ENCODE measurements around the gene SLC1A7.

The SLC1A7 gene

GRCh38 chr1:53160924-53161378 lies 18.5 kb upstream of the SLC1A7 start:
- no peak for DNase-seq

GRCh38 chr1:53158900-53159299 lies 16.5 kb upstream of the SLC1A7 start:
- DNase-seq = no peak

GRCh38 chr1:53156783-53157182 lies 14.3 kb upstream of the SLC1A7 start:
- no peak for DNase-seq

- no peak for DNase-seq
Observed at GRCh38 chr1:53155945-53156344, 13.5 kb upstream of the SLC1A7 start.

GRCh38 chr1:53155534-53155933 lies 13.1 kb upstream of the SLC1A7 start:
- DNase-seq = no peak

- no peak for DNase-seq
Observed at GRCh38 chr1:53154859-53155438, 12.5 kb upstream of the SLC1A7 start.

- DNase-seq = no peak
Observed at GRCh38 chr1:53153752-53154151, 11.3 kb upstream of the SLC1A7 start.

GRCh38 chr1:53148123-53148522 lies 5.7 kb upstream of the SLC1A7 start:
- DNase-seq = no peak

GRCh38 chr1:53147174-53147573 lies 4.7 kb upstream of the SLC1A7 start:
- DNase-seq = no peak

GRCh38 chr1:53145942-53146708 lies 3.7 kb upstream of the SLC1A7 start:
- DNase-seq = no peak

GRCh38 chr1:53145619-53145941 lies 3.1 kb upstream of the SLC1A7 start:
- no peak for DNase-seq

GRCh38 chr1:53145051-53145600 lies 2.7 kb upstream of the SLC1A7 start:
- DNase-seq = no peak

GRCh38 chr1:53144201-53144600 lies 1.8 kb upstream of the SLC1A7 start:
- DNase-seq = no peak

GRCh38 chr1:53143527-53143926 lies 1.1 kb upstream of the SLC1A7 start:
- no peak for DNase-seq

GRCh38 chr1:53141487-53142055 lies 867 bp downstream of the SLC1A7 start:
- no peak for DNase-seq

- no peak for DNase-seq
Observed at GRCh38 chr1:53140451-53140850, 2.0 kb downstream of the SLC1A7 start.

GRCh38 chr1:53139951-53140361 lies 2.5 kb downstream of the SLC1A7 start:
- no peak for DNase-seq

GRCh38 chr1:53138991-53139884 lies 3.2 kb downstream of the SLC1A7 start:
- DNase-seq = no peak

GRCh38 chr1:53137729-53138128 lies 4.7 kb downstream of the SLC1A7 start:
- no peak for DNase-seq

- DNase-seq = no peak
Observed at GRCh38 chr1:53135735-53136114, 6.7 kb downstream of the SLC1A7 start.

GRCh38 chr1:53134961-53135734 lies 7.3 kb downstream of the SLC1A7 start:
- DNase-seq = no peak

Measured in nucleus accumbens (tissue), 56 donors.